AG10803 (cell line): ENCODE data around the gene TMEM204.

ENCODE experiments used
- DNase-seq: peaks from one replicate; pipeline ENCODE4 v3.0.0; 2010; ENCODE audit warnings: low read depth
- H3K4me3 ChIP-seq: 2 replicates; pipeline ENCODE4 v1.5.1; 2011; ENCODE audit warnings: mild to moderate bottlenecking, low read length, control low read depth
- CTCF ChIP-seq: conservative IDR thresholded peaks from 2 replicates; pipeline ENCODE4 v1.5.1; 2011; ENCODE audit warnings: mild to moderate bottlenecking, low read length, control low read depth, inconsistent platforms

Gene TMEM204

GRCh38 chr16:1554826-1555445 lies 21.5 kb downstream of the TMEM204 start:
- H3K4me3 ChIP-seq: no peak overlapping the region
- no peak for TF ChIP-seq CTCF
- DNase-seq: no peak

GRCh38 chr16:1556254-1556653 lies 22.8 kb downstream of the TMEM204 start:
- DNase-seq: peak; percentile 32
- TF ChIP-seq CTCF: 0 out of 2 replicates have a peak, but pooled peaks have one; percentile 2
- no peak overlapping the region for H3K4me3 ChIP-seq

- no peak for DNase-seq
- no peak for TF ChIP-seq CTCF
- no peak overlapping the region for H3K4me3 ChIP-seq
These were observed 23.6 kb downstream of the TMEM204 start for GRCh38 chr16:1557074-1557473.

DNA sequence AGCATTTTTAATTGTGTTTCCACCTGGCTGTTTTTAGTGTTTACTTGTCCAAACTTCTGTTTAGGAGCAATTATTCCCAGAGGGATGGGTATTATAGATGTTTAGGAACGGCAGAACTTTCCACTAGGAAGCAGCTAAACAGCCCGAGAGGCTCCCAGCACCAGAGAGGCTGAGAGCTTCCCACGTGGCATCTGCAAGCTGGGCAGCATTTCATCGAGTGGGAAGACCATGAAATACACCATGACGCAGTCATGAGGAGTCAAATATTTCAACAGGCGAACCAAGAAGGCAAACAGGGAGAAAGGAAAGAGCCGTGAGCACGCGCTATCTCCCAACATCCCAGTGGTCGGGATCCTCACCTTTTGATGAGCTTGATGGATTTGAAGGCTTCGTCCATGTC lies 24.1 kb downstream of the TMEM204 start:
- no peak for TF ChIP-seq CTCF
- no peak for DNase-seq
- H3K4me3 ChIP-seq: no peak overlapping the region

- TF ChIP-seq CTCF: no peak
- DNase-seq: no peak
- H3K4me3 ChIP-seq: no peak overlapping the region
These were observed 26.0 kb downstream of the TMEM204 start for GRCh38 chr16:1559446-1559975.

- no peak for TF ChIP-seq CTCF
- DNase-seq: no peak
- H3K4me3 ChIP-seq: no peak overlapping the region
These were observed 26.7 kb downstream of the TMEM204 start for GRCh38 chr16:1560153-1560552.

DNA sequence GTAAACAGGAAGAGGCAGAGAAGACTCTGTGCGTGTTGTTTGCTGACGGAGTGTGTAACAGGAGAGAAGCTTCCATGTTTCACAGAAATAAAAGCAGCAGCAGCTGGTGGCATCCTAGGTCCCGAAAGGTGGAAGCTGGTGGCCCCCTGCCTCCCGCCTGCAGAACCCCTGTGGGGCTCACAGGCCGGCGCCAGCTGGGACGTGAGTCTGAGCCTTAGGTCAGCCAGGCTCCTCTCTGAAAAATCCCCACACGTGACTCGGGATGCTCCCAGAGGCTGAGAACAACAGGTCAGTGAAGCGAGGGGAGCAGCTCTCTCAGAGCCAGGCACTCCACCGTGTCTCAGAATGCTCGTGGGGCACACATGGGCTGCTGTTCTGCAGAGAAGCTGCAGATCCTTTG lies 27.4 kb downstream of the TMEM204 start:
- DNase-seq: no peak
- no peak overlapping the region for H3K4me3 ChIP-seq
- no peak for TF ChIP-seq CTCF
